Mesenchymal stem cell (in vitro differentiated cells and primary cell): ENCODE measurements around the gene FGF19.
"Not testable (repeated sequence)": the region's sequence is repeated elsewhere in the genome, so short reads cannot be mapped to it uniquely, and the experiment has no call there.

Experiments used
- DNase-seq: peaks from one replicate; pipeline ENCODE4 v3.0.0-alpha.2; 2013
- H2AFZ ChIP-seq: one replicate; pipeline ENCODE4 v1.6.1; 2013; ENCODE audit warnings: low read depth, mild to moderate bottlenecking, control low read depth, inconsistent platforms, low read length, moderate library complexity
- H2AK5ac ChIP-seq: 2 replicates; pipeline ENCODE4 v1.6.1; 2013; ENCODE audit warnings: low read length, moderate library complexity, mild to moderate bottlenecking, inconsistent platforms; ENCODE audit not compliant: severe bottlenecking
- H2BK120ac ChIP-seq: one replicate; pipeline ENCODE4 v1.6.1; 2013; ENCODE audit warnings: low read depth, mild to moderate bottlenecking, inconsistent platforms, low read length, moderate library complexity
- H2BK12ac ChIP-seq, 2 experiments: one replicate each; pipeline ENCODE4 v1.6.1; 2013; ENCODE audit warnings: inconsistent platforms in 2 of 2, low read length in 2 of 2, mild to moderate bottlenecking in 2 of 2, moderate library complexity in 2 of 2, control low read depth in 1 of 2
- H2BK15ac ChIP-seq: one replicate; pipeline ENCODE4 v1.6.1; 2013; ENCODE audit warnings: mild to moderate bottlenecking, low read depth, inconsistent platforms; ENCODE audit not compliant: poor library complexity, severe bottlenecking
- H2BK5ac ChIP-seq: 2 replicates; pipeline ENCODE4 v1.6.1; 2013; ENCODE audit warnings: low read depth, mild to moderate bottlenecking, low read length, control low read depth, inconsistent platforms; ENCODE audit not compliant: poor library complexity, severe bottlenecking
- H3K14ac ChIP-seq, 2 experiments: one replicate each; pipeline ENCODE4 v1.6.1; 2013; ENCODE audit warnings: inconsistent platforms in 2 of 2, low read length in 2 of 2, control low read depth in 1 of 2, mild to moderate bottlenecking in 1 of 2, moderate library complexity in 1 of 2
- H3K18ac ChIP-seq, 2 experiments: one replicate each; pipeline ENCODE4 v1.6.1; 2013; ENCODE audit warnings: inconsistent platforms in 2 of 2, low read length in 2 of 2, control low read depth in 1 of 2, low read depth in 1 of 2, mild to moderate bottlenecking in 1 of 2
- H3K23ac ChIP-seq, 2 experiments: one replicate each; pipeline ENCODE4 v1.6.1; 2013; ENCODE audit warnings: inconsistent platforms in 2 of 2, low read length in 2 of 2, mild to moderate bottlenecking in 2 of 2, moderate library complexity in 2 of 2, control low read depth in 1 of 2
- H3K27ac ChIP-seq: 2 replicates; pipeline ENCODE4 v1.5.1; 2013; ENCODE audit warnings: mild to moderate bottlenecking, moderate library complexity, low read length, control low read depth, inconsistent platforms; ENCODE audit not compliant: poor library complexity, severe bottlenecking
- H3K27me3 ChIP-seq, 2 experiments: 2 replicates each; pipeline versions ENCODE4 v1.6.1 to v1.7.0; 2013; ENCODE audit warnings: low read length in 2 of 2, mild to moderate bottlenecking in 2 of 2, moderate library complexity in 2 of 2, control low read depth in 1 of 2, inconsistent platforms in 1 of 2; ENCODE audit not compliant: control insufficient read depth in 1 of 2, insufficient read depth in 1 of 2
- H3K36me3 ChIP-seq, 2 experiments: 2 replicates each; pipeline versions ENCODE4 v1.6.1 to v1.7.0; 2013; ENCODE audit warnings: low read length in 2 of 2, control low read depth in 1 of 2, inconsistent platforms in 1 of 2, low read depth in 1 of 2, mild to moderate bottlenecking in 1 of 2; ENCODE audit not compliant: insufficient read depth in 2 of 2, control insufficient read depth in 1 of 2
- H3K4ac ChIP-seq, 2 experiments: one replicate each; pipeline ENCODE4 v1.6.1; 2013; ENCODE audit warnings: inconsistent platforms in 2 of 2, low read length in 2 of 2, mild to moderate bottlenecking in 2 of 2, moderate library complexity in 2 of 2, control low read depth in 1 of 2, low read depth in 1 of 2
- H3K4me1 ChIP-seq: 2 replicates; pipeline ENCODE4 v1.6.1; 2013; ENCODE audit warnings: low read depth, low read length, control low read depth; ENCODE audit not compliant: control insufficient read depth, insufficient read depth
- H3K4me2 ChIP-seq: 2 replicates; pipeline ENCODE4 v1.6.1; 2013; ENCODE audit warnings: low read length, mild to moderate bottlenecking, inconsistent platforms; ENCODE audit not compliant: poor library complexity, severe bottlenecking
- H3K4me3 ChIP-seq, 2 experiments: 2 replicates each; pipeline versions ENCODE4 v1.5.1 to v1.7.0; 2013; ENCODE audit warnings: low read length in 2 of 2, mild to moderate bottlenecking in 2 of 2, control low read depth in 1 of 2, low read depth in 1 of 2; ENCODE audit not compliant: insufficient read depth in 1 of 2
- H3K79me1 ChIP-seq: replicated peaks from 2 replicates; pipeline ENCODE4 v1.6.1; 2013; ENCODE audit warnings: mild to moderate bottlenecking, control low read depth, low read length, inconsistent platforms; ENCODE audit not compliant: poor library complexity, severe bottlenecking
- H3K9ac ChIP-seq: 2 replicates; pipeline ENCODE4 v1.7.0; 2013; ENCODE audit warnings: mild to moderate bottlenecking, low read length, moderate library complexity
- H3K9me3 ChIP-seq: 2 replicates; pipeline ENCODE4 v1.7.0; 2013; ENCODE audit warnings: mild to moderate bottlenecking, low read length; ENCODE audit not compliant: control insufficient read depth
- H4K8ac ChIP-seq: one replicate; pipeline ENCODE4 v1.6.1; 2013; ENCODE audit warnings: inconsistent platforms, mild to moderate bottlenecking, low read length, moderate library complexity
- H4K91ac ChIP-seq: one replicate; pipeline ENCODE4 v1.6.1; 2013; ENCODE audit warnings: mild to moderate bottlenecking, low read length, inconsistent platforms
- WGBS: methylation state at CpG from one replicate; pipeline ENCODE4 v1.1.7; 2013; ENCODE audit warnings: mixed read lengths; 5-methylcytosine and 5-hydroxymethylcytosine counted together

The FGF19 gene

GRCh38 chr11:69691463-69691862, 12.4 kb downstream of the FGF19 start:
- WGBS = 78% methylated on average over 2 of the region's 2 CpGs

GRCh38 chr11:69689484-69690319, 14.1 kb downstream of the FGF19 start:
- Histone ChIP-seq H3K18ac (no peak overlapping the region), H3K79me1 (no peaks in the 10 kb centered on the region), H2BK120ac (no peak overlapping the region), H3K4me3 (no peak overlapping the region), H4K8ac (no peak overlapping the region), H2BK15ac (no peak overlapping the region), H3K9ac (no peak overlapping the region), H3K36me3 (no peaks in the 10 kb centered on the region), H3K4me2 (no peak overlapping the region), H4K91ac (no peak overlapping the region), H3K4me1 (peaks cover 5% of the 10 kb centered on the region), H2AFZ (no peak overlapping the region), H2BK12ac (no peak overlapping the region), H3K27me3 (peaks cover 27 to 51% of the 10 kb centered on the region in 2 experiments), H3K9me3 (peaks cover 5% of the 10 kb centered on the region), H3K14ac (no peak overlapping the region), H3K27ac (no peak overlapping the region), H3K4ac (no peak overlapping the region), H2BK5ac (no peak overlapping the region), H2AK5ac (no peak overlapping the region), H3K23ac (no peak overlapping the region)
- WGBS = 94% methylated on average over 5 of the region's 5 CpGs
- no peak for DNase-seq

More at GRCh38 chr11:69691463-69691862, 12.4 kb downstream of the FGF19 start:
- Histone ChIP-seq H2BK15ac (no peak overlapping the region), H3K23ac (no peak overlapping the region), H2AFZ (no peak overlapping the region), H3K27ac (no peak overlapping the region), H3K4me2 (no peak overlapping the region), H3K27me3 (peaks cover 30 to 54% of the 10 kb centered on the region in 2 experiments), H3K4ac (no peak overlapping the region), H2BK12ac (no peak overlapping the region), H3K36me3 (no peaks in the 10 kb centered on the region), H3K14ac (no peak overlapping the region), H3K18ac (no peak overlapping the region), H2BK120ac (no peak overlapping the region), H3K4me1 (no peaks in the 10 kb centered on the region), H3K79me1 (no peaks in the 10 kb centered on the region), H3K4me3 (no peak overlapping the region), H3K9ac (no peak overlapping the region), H2BK5ac (no peak overlapping the region), H4K8ac (no peak overlapping the region), H4K91ac (no peak overlapping the region), H2AK5ac (no peak overlapping the region), H3K9me3 (peaks cover 5% of the 10 kb centered on the region)
- no peak for DNase-seq

GRCh38 chr11:69687969-69688771, 15.7 kb downstream of the FGF19 start:
- not testable (repeated sequence) for H3K18ac ChIP-seq, H4K91ac ChIP-seq
- 89% methylated on average over 2 of the region's 5 CpGs for WGBS

GRCh38 chr11:69686856-69687255, 17.0 kb downstream of the FGF19 start:
- no peak overlapping the region for H3K23ac ChIP-seq
- no peak overlapping the region for H2AFZ ChIP-seq
- H2AK5ac ChIP-seq = no peak overlapping the region
- no peaks in the 10 kb centered on the region for H3K36me3 ChIP-seq
- H3K4me3 ChIP-seq = no peak overlapping the region
- H2BK120ac ChIP-seq = no peak overlapping the region
- H3K4ac ChIP-seq = no peak overlapping the region
- peaks cover 5% of the 10 kb centered on the region for H3K4me1 ChIP-seq
- H4K91ac ChIP-seq = no peak overlapping the region
- no peak overlapping the region for H3K9ac ChIP-seq
- H3K79me1 ChIP-seq = no peaks in the 10 kb centered on the region
- no peak overlapping the region for H3K27ac ChIP-seq
- H3K27me3 ChIP-seq = peaks cover 18 to 32% of the 10 kb centered on the region in 2 experiments
- H3K9me3 ChIP-seq = no peaks in the 10 kb centered on the region
- no peak overlapping the region for H3K4me2 ChIP-seq
- H2BK15ac ChIP-seq = no peak overlapping the region
- H3K18ac ChIP-seq = no peak overlapping the region
- no peak for DNase-seq
- no peak overlapping the region for H3K14ac ChIP-seq
- 91% methylated on average over 8 of the region's 8 CpGs for WGBS
- peak overlapping the region in 1 of 2 experiments; percentile 15 for H2BK12ac ChIP-seq
- no peak overlapping the region for H4K8ac ChIP-seq
- no peak overlapping the region for H2BK5ac ChIP-seq

More at GRCh38 chr11:69687969-69688771, 15.7 kb downstream of the FGF19 start:
- not testable (repeated sequence) for H3K14ac ChIP-seq, H2BK12ac ChIP-seq, H3K4me3 ChIP-seq, H3K23ac ChIP-seq, H2BK15ac ChIP-seq, H3K27ac ChIP-seq, H3K4ac ChIP-seq, H2AK5ac ChIP-seq, H3K9me3 ChIP-seq, H3K36me3 ChIP-seq, H2AFZ ChIP-seq, H3K4me2 ChIP-seq, DNase-seq, H3K79me1 ChIP-seq, H4K8ac ChIP-seq, H2BK5ac ChIP-seq, H3K9ac ChIP-seq, H3K4me1 ChIP-seq, H2BK120ac ChIP-seq
- H3K27me3 ChIP-seq = peaks cover 18 to 41% of the 10 kb centered on the region in 2 experiments
